IMR-90 (cell line): ENCODE results near the gene ADARB2. TPM values are rescaled to one million over a fixed set of nuclear protein-coding genes. Genes with fewer than 3 reads are reported as not detected.

Source experiments
- ATAC-seq: fragments of 200-7000 bp; cut with Tn5 transposase; 2 replicates; pipeline ENCODE4 v1.9.1; 2020; ENCODE audit warnings: low read depth, mild to moderate bottlenecking, moderate library complexity
- BruUV-seq: library from RNA; stranded (reverse); fragments of 400-500 nt; replicated peaks from 2 replicates; lab custom pipeline; 2021; lab: Mats Ljungman, UMichigan
- CTCF ChIA-PET: fragments of 300-600 bp; formaldehyde crosslinking; extraction: SDS; loops from one replicate; lab custom pipeline; 2021; ENCODE audit warnings: antibody characterized with exemption; lab: Yijun Ruan, JAX
- POLR2A ChIA-PET: fragments of 300-600 bp; sonication (Branson Sonifier 250); formaldehyde crosslinking; loops from one replicate; lab custom pipeline; 2022; ENCODE audit warnings: antibody characterized with exemption; ENCODE audit not compliant: unreplicated experiment; lab: Charles Lee
- DNase-seq: peaks from one replicate; pipeline ENCODE4 v3.0.0; 2013
- H2AFZ ChIP-seq: replicated peaks from 2 replicates; pipeline ENCODE3; 2013; ENCODE audit warnings: low read length, mild to moderate bottlenecking; ENCODE audit not compliant: poor library complexity
- H2AK5ac ChIP-seq: 2 replicates; pipeline ENCODE4 v1.6.1; 2013; ENCODE audit warnings: low read depth, low read length, inconsistent platforms
- H2AK9ac ChIP-seq: replicated peaks from 2 replicates; pipeline ENCODE3; 2013; ENCODE audit warnings: mild to moderate bottlenecking, low read depth, low read length, moderate library complexity; ENCODE audit not compliant: poor library complexity
- H2BK120ac ChIP-seq: 2 replicates; pipeline ENCODE4 v1.6.1; 2013; ENCODE audit warnings: low read depth, low read length, inconsistent platforms
- H2BK15ac ChIP-seq: 3 replicates; pipeline ENCODE4 v1.6.1; 2013; ENCODE audit warnings: low read depth, low read length, inconsistent platforms
- H2BK20ac ChIP-seq: 2 replicates; pipeline ENCODE4 v1.6.1; 2013; ENCODE audit warnings: low read depth, mild to moderate bottlenecking, inconsistent platforms, low read length, moderate library complexity
- H2BK5ac ChIP-seq: 2 replicates; pipeline ENCODE4 v1.6.1; 2013; ENCODE audit warnings: mild to moderate bottlenecking, low read depth, low read length, inconsistent platforms; ENCODE audit not compliant: poor library complexity, severe bottlenecking
- H3K14ac ChIP-seq: replicated peaks from 2 replicates; pipeline ENCODE4 v1.6.1; 2013; ENCODE audit warnings: low read depth, low read length, inconsistent platforms
- H3K18ac ChIP-seq: 2 replicates; pipeline ENCODE4 v1.6.1; 2013; ENCODE audit warnings: low read depth, low read length, control low read depth
- H3K23ac ChIP-seq: 2 replicates; pipeline ENCODE4 v1.6.1; 2013; ENCODE audit warnings: low read depth, low read length, inconsistent platforms
- H3K27ac ChIP-seq: 2 replicates; pipeline ENCODE4 v1.5.1; 2013; ENCODE audit warnings: mild to moderate bottlenecking, control low read depth, low read length; ENCODE audit not compliant: insufficient read depth
- H3K27me3 ChIP-seq: 2 replicates; pipeline ENCODE4 v1.6.1; 2013; ENCODE audit warnings: low read length; ENCODE audit not compliant: control insufficient read depth, insufficient read depth
- H3K36me3 ChIP-seq: 2 replicates; pipeline ENCODE4 v1.6.1; 2013; ENCODE audit warnings: low read length, mixed read lengths; ENCODE audit not compliant: control insufficient read depth, insufficient read depth
- H3K4ac ChIP-seq: 2 replicates; pipeline ENCODE4 v1.6.1; 2013; ENCODE audit warnings: low read depth, low read length, inconsistent platforms
- H3K4me1 ChIP-seq: 2 replicates; pipeline ENCODE4 v1.6.1; 2013; ENCODE audit warnings: low read length, mixed read lengths; ENCODE audit not compliant: control insufficient read depth, insufficient read depth
- H3K4me2 ChIP-seq: 2 replicates; pipeline ENCODE4 v1.6.1; 2013; ENCODE audit warnings: low read depth, mild to moderate bottlenecking, control low read depth, low read length, moderate library complexity
- H3K4me3 ChIP-seq: 2 replicates; pipeline ENCODE4 v1.5.1; 2013; ENCODE audit warnings: low read depth, mild to moderate bottlenecking, control low read depth, low read length, moderate library complexity; ENCODE audit not compliant: insufficient read depth
- H3K56ac ChIP-seq: 2 replicates; pipeline ENCODE4 v1.6.1; 2013; ENCODE audit warnings: low read length, inconsistent platforms; ENCODE audit not compliant: insufficient read depth; ENCODE audit errors: extremely low read depth
- H3K79me1 ChIP-seq, 2 experiments: 2 replicates each; pipeline ENCODE4 v1.6.1; 2013; ENCODE audit warnings: low read length in 2 of 2, inconsistent platforms in 1 of 2, low read depth in 1 of 2
- H3K9ac ChIP-seq: 2 replicates; pipeline ENCODE4 v1.6.1; 2013; ENCODE audit warnings: low read depth, low read length, control low read depth
- H3K9me1 ChIP-seq: 2 replicates; pipeline ENCODE4 v1.6.1; 2013; ENCODE audit warnings: low read length, inconsistent platforms; ENCODE audit not compliant: insufficient read depth
- H3K9me3 ChIP-seq: 2 replicates; pipeline ENCODE4 v1.6.1; 2013; ENCODE audit warnings: low read length; ENCODE audit not compliant: control insufficient read depth, insufficient read depth
- H4K20me1 ChIP-seq: 2 replicates; pipeline ENCODE4 v1.6.1; 2013; ENCODE audit warnings: low read length, inconsistent platforms; ENCODE audit not compliant: insufficient read depth
- H4K5ac ChIP-seq: 2 replicates; pipeline ENCODE4 v1.6.1; 2013; ENCODE audit warnings: mild to moderate bottlenecking, low read depth, low read length, control low read depth
- H4K8ac ChIP-seq, 2 experiments: 2 replicates each; pipeline ENCODE4 v1.6.1; 2013; ENCODE audit warnings: low read depth in 2 of 2, low read length in 2 of 2, control low read depth in 1 of 2, inconsistent platforms in 1 of 2
- H4K91ac ChIP-seq: 2 replicates; pipeline ENCODE4 v1.6.1; 2013; ENCODE audit warnings: low read depth, low read length, inconsistent platforms; ENCODE audit not compliant: insufficient read depth
- BHLHE40 ChIP-seq: fragments of 150-350 bp; IDR thresholded peaks from 2 replicates; pipeline ENCODE4 v1.6.1; 2016; ENCODE audit warnings: mild to moderate bottlenecking, low read depth, low read length
- CEBPB ChIP-seq: IDR thresholded peaks from 2 replicates; pipeline ENCODE4 v1.6.1; 2012; ENCODE audit warnings: low read depth, low read length, improper control_type of control experiment
- CHD1 ChIP-seq: IDR thresholded peaks from 2 replicates; pipeline ENCODE4 v1.6.1; 2012; ENCODE audit warnings: low read depth, low read length, improper control_type of control experiment
- CTCF ChIP-seq: conservative IDR thresholded peaks from 2 replicates; pipeline ENCODE4 v1.5.1; 2012; ENCODE audit warnings: mild to moderate bottlenecking, low read depth, low read length, improper control_type of control experiment
- FOS ChIP-seq: fragments of 150-350 bp; IDR thresholded peaks from 2 replicates; pipeline ENCODE4 v1.6.1; 2016; ENCODE audit warnings: low read depth, low read length
- MAFK ChIP-seq: IDR thresholded peaks from 2 replicates; pipeline ENCODE4 v1.6.1; 2012; ENCODE audit warnings: low read depth, low read length, improper control_type of control experiment
- MAZ ChIP-seq: IDR thresholded peaks from 2 replicates; pipeline ENCODE4 v1.6.1; 2012; ENCODE audit warnings: low read depth, mild to moderate bottlenecking, low read length, improper control_type of control experiment, moderate library complexity, borderline replicate concordance
- MXI1 ChIP-seq: IDR thresholded peaks from 2 replicates; pipeline ENCODE4 v1.6.1; 2012; ENCODE audit warnings: low read depth, mild to moderate bottlenecking, low read length, moderate library complexity, borderline replicate concordance
- NFE2L2 ChIP-seq: fragments of 150-350 bp; IDR thresholded peaks from 2 replicates; pipeline ENCODE4 v1.6.1; 2016; ENCODE audit warnings: low read depth, mild to moderate bottlenecking, low read length
- POLR2A ChIP-seq: IDR thresholded peaks from 2 replicates; pipeline ENCODE4 v1.6.1; 2012; ENCODE audit warnings: mild to moderate bottlenecking, low read depth, low read length
- RAD21 ChIP-seq: IDR thresholded peaks from 2 replicates; pipeline ENCODE4 v1.6.1; 2012; ENCODE audit warnings: low read length, improper control_type of control experiment
- RCOR1 ChIP-seq: IDR thresholded peaks from 2 replicates; pipeline ENCODE4 v1.6.1; 2012; ENCODE audit warnings: mild to moderate bottlenecking, low read length, improper control_type of control experiment; ENCODE audit not compliant: insufficient replicate concordance
- RFX5 ChIP-seq: IDR thresholded peaks from 2 replicates; pipeline ENCODE4 v1.8.0; 2012; ENCODE audit warnings: low read depth, mild to moderate bottlenecking, low read length, moderate library complexity
- SMC3 ChIP-seq: fragments of 150-350 bp; IDR thresholded peaks from 2 replicates; pipeline ENCODE4 v1.6.1; 2016; ENCODE audit warnings: low read depth, mild to moderate bottlenecking, antibody characterized with exemption, low read length, moderate library complexity
- USF2 ChIP-seq: fragments of 150-350 bp; IDR thresholded peaks from 2 replicates; pipeline ENCODE4 v1.6.1; 2017; ENCODE audit warnings: mild to moderate bottlenecking, antibody characterized with exemption, low read length, low read depth
- whole genome bisulfite sequencing, 2 experiments: methylation state at CpG; one replicate each; pipeline versions ENCODE4 v1.1.5 to v1.1.7; 2013; ENCODE audit warnings: missing lambda C conversion rate in 2 of 2; ENCODE audit not compliant: insufficient read length in 1 of 2; ENCODE audit errors: extremely low coverage in 2 of 2; 5-methylcytosine and 5-hydroxymethylcytosine counted together
- dilution Hi-C: fragments of 300-500 bp; cut with HindIII; formaldehyde crosslinking; loops from one replicate; pipeline ENCODE4 v1.14.3; 2018; ENCODE audit warnings: low sequenced_read_pairs; ENCODE audit not compliant: unreplicated experiment
- in situ Hi-C: fragments of 300-500 bp; cut with MboI; formaldehyde crosslinking; loops from 3 replicates; pipeline ENCODE4 v1.14.3; 2019; ENCODE audit warnings: low sequenced_read_pairs, inconsistent platforms, mixed read lengths
- intact Hi-C: fragments of 100-400 bp; cut with micrococcal nuclease; formaldehyde crosslinking; loops from 2 replicates; pipeline ENCODE4 v1.10.0; 2022
- polyA plus RNA-seq, 3 experiments: library from polyadenylated mRNA; depleted of rRNA; stranded (reverse); fragments of >200 nt; gene quantifications; 2 replicates each; pipeline ENCODE4 v1.2.3, GENCODE V29; 2012; ENCODE audit warnings: low replicate concordance in 1 of 3
- total RNA-seq: library from RNA; depleted of rRNA; stranded (reverse); fragments of >200 nt; gene quantifications from 2 replicates; pipeline ENCODE4 v1.2.3, GENCODE V29; 2012

The ADARB2 gene
- total and polyA plus RNA-seq, 2 of the 4 experiments (the other 2 are of a cell fraction): not detected

GRCh38 chr10:1232164-1232911 is 505.0 kb downstream of the ADARB2 start:
- intact Hi-C loops: no loop called here
- Histone ChIP-seq H3K27ac (no peak overlapping the region), H2BK5ac (peak overlapping the region; percentile 63), H2AK5ac (no peak overlapping the region), H3K56ac (no peak overlapping the region), H3K14ac (no peak overlapping the region), H4K91ac (no peak overlapping the region), H4K8ac (no peak overlapping the region), H3K9me3 (peaks cover 25% of the 10 kb centered on the region), H3K4ac (no peak overlapping the region), H3K4me3 (no peak overlapping the region), H2BK20ac (no peak overlapping the region), H4K20me1 (no peaks in the 10 kb centered on the region), H2BK120ac (no peak overlapping the region), H3K36me3 (no peaks in the 10 kb centered on the region), H3K79me1 (no peaks in the 10 kb centered on the region), H2AK9ac (peak overlapping the region; percentile 9), H3K9me1 (no peaks in the 10 kb centered on the region), H3K27me3 (no peaks in the 10 kb centered on the region), H3K4me2 (no peak overlapping the region), H2BK15ac (no peak overlapping the region), H3K4me1 (no peaks in the 10 kb centered on the region), H3K9ac (no peak overlapping the region), H3K18ac (no peak overlapping the region), H2AFZ (peak overlapping the region; percentile 32), H4K5ac (no peak overlapping the region), H3K23ac (no peak overlapping the region)
- in situ Hi-C loops: no loop called here
- CTCF ChIA-PET: no interaction called here
- DNase-seq (no peak), ATAC-seq (no peak)
- TF ChIP-seq NFE2L2 (no peak), USF2 (no peak), CHD1 (no peak), RFX5 (no peak), BHLHE40 (no peak), FOS (no peak), RAD21 (no peak), RCOR1 (no peak), MAFK (no peak), CTCF (no peak), MXI1 (no peak), MAZ (no peak), SMC3 (no peak), CEBPB (no peak), POLR2A (no peak)
- POLR2A ChIA-PET: no interaction called here
- WGBS, 2 experiments: 82% methylated on average over 6 of the region's 9 CpGs; no CpG with 5 or more reads in 1 of the 2 experiments
- BruUV-seq: no TSS peak
- dilution Hi-C loops: no loop called here
